ENCODE results near the gene POLR3C.
A peak's percentile ranks its signal among the peaks of the same experiment; 100 is the strongest.
"Not testable (repeated sequence)": the region's sequence is repeated elsewhere in the genome, so short reads cannot be mapped to it uniquely, and the experiment has no call there.

The POLR3C gene

GRCh38 chr1:145824499-145824842 is 471 bp downstream of the POLR3C start:
- TF ChIP-seq CTCF (IDR thresholded peaks at IDR 0.05; ENCODE audit: low read length, missing control alignments): no peak
- no peak for DNase-seq (ENCODE audit: low read depth)
- H3K4me3 ChIP-seq (replicated peaks; ENCODE audit: low read depth, low read length): peak overlapping the region; percentile 71

- H3K4me3 ChIP-seq (replicated peaks; ENCODE audit: low read depth, low read length): no peak overlapping the region
- DNase-seq (ENCODE audit: low read depth): no peak
- TF ChIP-seq CTCF (IDR thresholded peaks at IDR 0.05; ENCODE audit: low read length, missing control alignments): peak; percentile 8
Observed at GRCh38 chr1:145826030-145826429, 2.0 kb downstream of the POLR3C start.

- no peak overlapping the region for H3K4me3 ChIP-seq (replicated peaks; ENCODE audit: low read depth, low read length)
- TF ChIP-seq CTCF (IDR thresholded peaks at IDR 0.05; ENCODE audit: low read length, missing control alignments): no peak
- no peak for DNase-seq (ENCODE audit: low read depth)
Observed at GRCh38 chr1:145827966-145828365, 4.0 kb downstream of the POLR3C start.

GRCh38 chr1:145828367-145829026 is 4.5 kb downstream of the POLR3C start:
- H3K4me3 ChIP-seq (replicated peaks; ENCODE audit: low read depth, low read length): no peak overlapping the region
- no peak for DNase-seq (ENCODE audit: low read depth)
- TF ChIP-seq CTCF (IDR thresholded peaks at IDR 0.05; ENCODE audit: low read length, missing control alignments): no peak

- not testable (repeated sequence) for DNase-seq (ENCODE audit: low read depth)
Observed at GRCh38 chr1:145830810-145831209, 6.8 kb downstream of the POLR3C start.

GRCh38 chr1:145837656-145838055 is 13.7 kb downstream of the POLR3C start:
- no peak for TF ChIP-seq CTCF (IDR thresholded peaks at IDR 0.05; ENCODE audit: low read length, missing control alignments)
- H3K4me3 ChIP-seq (replicated peaks; ENCODE audit: low read depth, low read length): no peak overlapping the region
- no peak for DNase-seq (ENCODE audit: low read depth)

More at GRCh38 chr1:145830810-145831209, 6.8 kb downstream of the POLR3C start:
- not testable (repeated sequence) for H3K4me3 ChIP-seq (replicated peaks; ENCODE audit: low read depth, low read length)

GRCh38 chr1:145843031-145843430 is 19.0 kb downstream of the POLR3C start:
- no peak for TF ChIP-seq CTCF (IDR thresholded peaks at IDR 0.05; ENCODE audit: low read length, missing control alignments)
- DNase-seq (ENCODE audit: low read depth): no peak
- H3K4me3 ChIP-seq (replicated peaks; ENCODE audit: low read depth, low read length): no peak overlapping the region

All from fibroblast of pulmonary artery (primary cell).